Right hindlimb (tissue), 1 donor: ENCODE measurements around the gene TRIM43.
"Not testable (repeated sequence)": the region's sequence is repeated elsewhere in the genome, so short reads cannot be mapped to it uniquely, and the experiment has no call there.

Experiments used
- DNase-seq: peaks from one replicate; pipeline ENCODE4 v3.0.0-alpha.2; 2018

Gene TRIM43

GRCh38 chr2:95591701-95592100 lies at the start of gene TRIM43:
Gene TRIM43 (plus strand): TSS chr2:95592001. CDS start chr2:95594024, 2,023 bp downstream.
- DNase-seq = not testable (repeated sequence)

GRCh38 chr2:95551055-95551568 lies 40.7 kb upstream of the TRIM43 start:
- no peak for DNase-seq

DNA sequence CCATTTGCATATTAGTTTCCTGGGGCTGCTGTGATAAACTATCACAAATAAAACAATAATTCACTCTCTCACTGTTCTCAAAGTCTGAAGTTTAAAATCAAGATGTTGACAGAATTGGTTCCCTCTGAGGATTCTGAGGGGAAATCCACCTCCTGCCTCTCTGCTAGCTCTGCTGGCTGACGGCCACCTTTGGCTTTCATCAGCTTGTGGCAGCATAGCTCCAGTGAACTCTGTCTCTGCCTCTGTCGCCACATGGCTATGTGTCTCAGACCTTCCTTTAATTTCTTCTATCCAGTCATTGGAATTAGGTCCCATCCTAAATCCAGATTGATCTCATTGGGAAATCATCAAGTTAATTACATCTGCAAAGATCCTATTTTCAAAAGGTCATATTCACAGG lies 38.9 kb upstream of the TRIM43 start:
- DNase-seq = no peak

GRCh38 chr2:95569170-95569569 lies 22.6 kb upstream of the TRIM43 start:
- no peak for DNase-seq

DNA sequence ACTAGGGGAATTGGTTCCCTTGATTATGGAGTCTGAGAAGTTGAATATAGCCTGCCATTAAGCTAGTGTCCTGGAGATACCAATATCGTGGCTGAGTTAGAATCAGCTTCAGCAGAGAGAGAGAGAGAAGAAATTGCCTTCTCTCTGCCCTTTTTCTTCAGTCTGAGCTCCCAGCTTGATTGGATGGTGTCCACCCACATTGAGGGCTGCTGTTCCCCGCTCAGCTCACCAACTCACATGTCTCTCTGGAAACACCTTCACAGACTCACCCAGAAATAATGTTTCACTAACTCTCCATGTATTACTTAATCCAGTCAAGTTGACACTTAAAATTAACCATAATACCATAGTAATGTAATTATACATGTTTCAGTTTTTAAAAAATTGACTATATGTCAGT lies 17.9 kb upstream of the TRIM43 start:
- DNase-seq = no peak

DNA sequence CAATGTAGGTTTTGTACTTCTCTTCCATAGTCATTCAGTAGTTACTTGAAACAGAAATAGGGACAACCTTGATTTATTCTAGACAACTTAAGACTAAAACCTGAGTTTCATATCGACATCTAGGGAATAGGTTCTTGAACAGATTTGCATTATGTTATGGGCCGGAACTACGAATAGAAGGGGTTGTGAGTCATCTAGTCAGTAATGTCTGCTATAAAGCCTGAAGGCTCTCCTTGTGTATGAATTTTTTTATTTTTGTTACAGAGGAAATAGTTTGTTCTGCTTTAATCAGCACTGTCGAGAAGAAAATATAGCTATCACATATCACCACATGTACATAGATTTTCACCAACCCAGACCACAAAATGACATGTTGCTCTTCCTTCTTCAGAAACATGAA lies 17.3 kb upstream of the TRIM43 start:
- no peak for DNase-seq

DNA sequence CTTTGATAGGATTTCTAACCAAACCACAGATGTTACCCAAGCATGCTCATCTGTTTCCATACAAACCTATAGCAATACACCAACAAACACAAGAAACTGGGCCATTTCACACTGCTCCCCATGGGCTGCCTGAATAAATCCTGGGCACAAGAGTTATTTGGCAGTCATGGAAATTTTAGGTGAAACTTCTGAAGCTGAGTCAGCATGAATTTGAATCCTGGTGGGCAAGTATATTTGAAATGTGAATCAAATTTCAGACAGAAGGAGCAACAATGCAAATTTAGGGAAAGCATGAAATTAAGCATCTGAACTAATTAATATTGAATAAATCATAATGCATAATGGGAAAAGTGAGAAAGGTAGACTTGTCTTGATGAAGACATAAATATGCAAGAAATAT lies 15.9 kb upstream of the TRIM43 start:
- no peak for DNase-seq

GRCh38 chr2:95578539-95578938 lies 13.3 kb upstream of the TRIM43 start:
- no peak for DNase-seq

- DNase-seq = not testable (repeated sequence)
These were observed 8.3 kb upstream of the TRIM43 start for GRCh38 chr2:95583545-95583944.

- not testable (repeated sequence) for DNase-seq
These were observed 7.5 kb upstream of the TRIM43 start for GRCh38 chr2:95584321-95584720.

- DNase-seq = not testable (repeated sequence)
These were observed 1.8 kb upstream of the TRIM43 start for GRCh38 chr2:95589777-95590536.

- not testable (repeated sequence) for DNase-seq
These were observed 1.2 kb downstream of the TRIM43 start for GRCh38 chr2:95592973-95593372.

GRCh38 chr2:95595012-95595411 lies 3.2 kb downstream of the TRIM43 start:
- not testable (repeated sequence) for DNase-seq

- not testable (repeated sequence) for DNase-seq
These were observed 9.5 kb downstream of the TRIM43 start for GRCh38 chr2:95601301-95601700.

- DNase-seq = not testable (repeated sequence)
These were observed 10.3 kb downstream of the TRIM43 start for GRCh38 chr2:95602146-95602545.

DNA sequence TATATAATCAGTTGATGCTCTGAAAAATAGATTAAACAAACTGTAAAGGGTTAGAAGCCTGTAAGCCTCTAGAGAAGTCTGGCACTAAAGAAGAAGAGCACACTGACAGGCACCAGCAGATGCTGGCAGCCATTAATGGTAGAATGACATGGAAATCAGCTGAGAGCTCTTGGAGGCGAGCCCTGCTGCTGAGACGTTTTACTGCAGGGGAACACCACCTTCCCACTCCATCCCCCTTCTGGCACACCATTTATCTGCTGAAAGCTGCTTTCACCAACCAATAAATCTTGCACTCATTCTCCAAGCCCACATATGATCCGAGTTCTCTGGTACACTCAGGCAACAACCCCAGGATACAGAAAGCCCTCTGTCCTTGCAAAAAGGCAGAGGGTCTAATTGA lies 16.6 kb downstream of the TRIM43 start:
- not testable (repeated sequence) for DNase-seq

GRCh38 chr2:95609764-95610163 lies 18.0 kb downstream of the TRIM43 start:
- DNase-seq = not testable (repeated sequence)

- DNase-seq = not testable (repeated sequence)
These were observed 21.2 kb downstream of the TRIM43 start for GRCh38 chr2:95613048-95613447.

- not testable (repeated sequence) for DNase-seq
These were observed 30.9 kb downstream of the TRIM43 start for GRCh38 chr2:95622728-95623127.

GRCh38 chr2:95630987-95631386 lies 39.2 kb downstream of the TRIM43 start:
- not testable (repeated sequence) for DNase-seq

GRCh38 chr2:95633626-95634259 lies 41.9 kb downstream of the TRIM43 start:
- DNase-seq = not testable (repeated sequence)

DNA sequence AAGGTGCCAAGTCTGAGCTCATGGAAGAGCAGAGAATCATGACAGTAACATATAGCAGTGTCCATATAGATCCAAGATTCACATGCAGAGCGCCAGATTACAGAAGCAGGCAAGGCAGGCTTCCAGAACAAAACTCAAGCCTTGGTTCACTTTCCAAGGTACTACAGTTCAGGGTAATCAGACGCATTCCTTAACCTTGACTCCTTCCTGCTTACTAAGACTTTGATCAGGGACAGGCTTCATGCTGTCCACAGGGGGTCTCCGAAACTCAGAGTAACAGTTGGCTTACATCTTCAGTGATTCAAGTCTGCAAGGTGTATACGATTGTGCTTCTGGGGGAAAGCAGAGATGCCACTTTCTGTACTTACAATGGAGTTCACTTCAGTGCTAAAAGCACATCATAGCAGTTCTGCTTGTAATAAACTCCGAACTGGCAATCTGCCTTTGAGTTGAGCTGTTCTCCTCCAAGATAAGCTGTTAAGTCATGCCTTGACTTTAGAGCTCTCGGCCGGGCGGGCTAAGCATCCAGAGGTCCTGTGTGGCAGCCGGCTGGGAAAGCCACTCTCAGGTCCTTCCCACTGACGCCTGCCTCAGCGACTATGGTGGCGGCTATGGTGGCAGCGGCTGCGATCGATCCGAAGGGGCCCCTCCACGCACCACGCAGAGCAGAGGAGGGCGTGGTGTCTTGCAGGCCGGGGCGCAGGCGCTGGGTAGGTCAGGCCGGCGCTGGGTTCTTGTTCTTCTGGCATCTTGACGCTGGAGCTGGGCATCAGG lies 48.9 kb downstream of the TRIM43 start:
- not testable (repeated sequence) for DNase-seq

- DNase-seq = not testable (repeated sequence)
These were observed 49.4 kb downstream of the TRIM43 start for GRCh38 chr2:95641289-95641575.
